Measurements from ENCODE around the gene NT5M.

The NT5M gene

DNA sequence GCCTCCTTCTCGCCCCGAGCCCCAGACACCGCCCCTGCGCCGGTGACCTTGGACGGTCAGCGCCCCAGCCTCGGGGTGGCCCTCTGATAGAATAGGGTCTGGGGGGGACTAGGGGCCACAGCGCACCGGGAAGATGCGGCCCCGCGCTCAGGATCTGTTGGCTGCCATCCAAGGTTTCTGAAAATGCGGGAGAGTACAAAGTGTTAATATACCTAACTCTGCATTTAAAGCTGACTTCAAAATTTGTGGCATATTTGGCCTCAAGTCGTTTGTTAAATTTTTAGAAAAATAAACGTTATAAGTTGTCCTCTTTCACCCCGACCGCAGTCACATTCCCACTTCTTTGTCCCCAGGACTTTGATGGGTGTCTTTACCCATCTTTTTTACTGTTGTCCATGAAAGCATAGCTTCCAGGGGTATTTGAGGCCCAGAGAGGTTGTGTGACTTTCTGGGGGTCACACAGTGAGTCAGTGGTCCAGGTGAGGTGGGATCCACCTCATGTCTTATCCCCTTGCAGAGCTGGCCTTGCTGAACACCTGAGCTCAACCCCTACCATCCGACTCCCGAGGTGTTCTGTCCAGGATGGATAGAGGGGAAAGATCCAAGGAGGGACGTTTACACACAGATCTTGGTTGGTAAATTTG lies 796 bp downstream of the NT5M start:
- no peak for DNase-seq (ENCODE audit: low read depth)

GRCh38 chr17:17304521-17304985 lies 1.4 kb downstream of the NT5M start:
- no peak for DNase-seq (ENCODE audit: low read depth)

- peak; percentile 23 for DNase-seq (ENCODE audit: low read depth)
These were observed 2.2 kb downstream of the NT5M start for GRCh38 chr17:17305281-17305801.

DNA sequence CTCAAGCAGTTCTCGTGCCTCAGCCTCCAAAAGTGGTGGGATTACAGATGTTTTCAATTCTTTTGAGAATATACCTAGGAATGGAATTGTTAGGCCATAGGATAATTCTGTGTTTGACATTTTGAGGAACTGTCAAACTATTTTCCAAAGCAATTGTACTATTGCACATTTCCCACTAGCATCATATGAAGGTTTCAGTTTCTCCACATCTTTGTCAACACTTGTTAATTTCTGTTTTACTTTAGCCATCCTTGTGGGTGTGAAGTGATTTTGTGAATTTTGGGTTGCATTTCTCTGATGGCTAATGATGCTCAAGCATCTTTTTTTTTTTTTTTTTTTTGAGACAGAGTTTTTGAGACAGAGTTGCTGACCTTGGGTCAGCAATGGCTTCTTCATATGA lies 6.2 kb downstream of the NT5M start:
- DNase-seq (ENCODE audit: low read depth), result no peak

GRCh38 chr17:17313350-17313991 lies 10.3 kb downstream of the NT5M start:
- peak; percentile 49 for DNase-seq (ENCODE audit: low read depth)

DNA sequence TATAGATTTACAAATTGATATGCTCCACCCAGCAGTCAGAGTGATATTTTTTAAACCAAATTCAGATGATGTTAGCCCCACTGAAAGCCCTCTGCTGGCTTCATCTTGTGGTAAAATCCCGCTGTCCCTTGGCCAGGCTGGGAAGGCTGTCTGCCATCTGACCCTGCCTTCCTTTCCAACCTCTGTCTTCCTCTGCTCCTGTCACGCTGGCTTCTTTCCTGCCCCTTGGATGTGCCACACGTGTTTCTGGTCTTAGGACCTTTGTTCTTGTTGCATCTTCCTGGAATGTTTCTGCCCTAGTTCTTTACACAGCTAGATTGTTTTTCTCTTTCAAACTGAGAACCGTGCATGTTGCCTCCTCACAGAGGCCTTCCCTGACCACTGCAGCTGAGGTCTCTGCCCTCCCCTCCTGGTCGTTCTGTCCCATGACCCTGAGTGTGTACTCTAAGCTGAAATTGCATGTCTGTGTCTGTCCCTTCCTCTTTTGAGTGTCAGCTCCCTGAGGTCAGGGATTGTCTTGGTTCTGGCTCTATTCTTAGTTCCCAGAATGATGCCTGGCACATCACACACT lies 11.4 kb downstream of the NT5M start:
- no peak for DNase-seq (ENCODE audit: low read depth)

GRCh38 chr17:17315142-17315821 lies 12.1 kb downstream of the NT5M start:
- no peak for DNase-seq (ENCODE audit: low read depth)

GRCh38 chr17:17320188-17320910 lies 17.2 kb downstream of the NT5M start:
- DNase-seq (ENCODE audit: low read depth), result no peak

GRCh38 chr17:17320911-17321220 lies 17.7 kb downstream of the NT5M start:
- DNase-seq (ENCODE audit: low read depth), result no peak

DNA sequence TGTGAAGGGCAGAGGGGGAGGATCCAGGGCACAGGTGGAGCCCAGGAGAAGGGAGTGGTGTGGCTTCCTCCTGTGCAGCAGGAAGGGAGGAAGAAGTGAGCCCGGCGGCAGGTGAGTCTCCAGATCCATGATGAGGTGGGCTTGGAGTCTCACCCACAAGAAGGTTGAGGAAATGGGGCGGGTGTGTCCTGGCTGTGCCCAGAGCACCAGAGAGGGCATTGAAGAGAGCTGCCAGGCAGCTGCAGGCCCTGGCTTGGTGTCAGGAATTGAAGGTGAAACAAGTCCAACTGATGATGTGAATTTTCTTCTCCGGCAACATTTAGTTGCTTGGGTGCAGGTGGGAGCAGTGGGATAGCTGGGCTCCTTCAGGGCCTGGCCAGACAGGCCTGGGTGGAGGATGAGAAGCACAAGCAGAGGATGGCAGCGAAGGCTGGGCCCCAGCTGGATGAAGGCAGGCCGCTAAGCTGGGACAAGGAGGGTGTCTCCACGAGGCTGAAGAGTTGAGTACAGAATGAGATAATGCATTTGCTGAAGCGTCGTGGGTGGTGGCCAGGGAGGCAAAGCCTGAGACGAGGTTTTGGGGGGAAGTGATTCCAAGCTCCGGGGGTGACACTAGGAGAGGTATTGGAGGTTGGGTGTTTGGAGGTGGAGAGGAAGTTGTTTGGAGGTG lies 18.3 kb downstream of the NT5M start:
- DNase-seq (ENCODE audit: low read depth), result no peak

- DNase-seq (ENCODE audit: low read depth), result no peak
These were observed 19.6 kb downstream of the NT5M start for GRCh38 chr17:17322516-17323510.

- no peak for DNase-seq (ENCODE audit: low read depth)
These were observed 21.4 kb downstream of the NT5M start for GRCh38 chr17:17324616-17325015.

DNA sequence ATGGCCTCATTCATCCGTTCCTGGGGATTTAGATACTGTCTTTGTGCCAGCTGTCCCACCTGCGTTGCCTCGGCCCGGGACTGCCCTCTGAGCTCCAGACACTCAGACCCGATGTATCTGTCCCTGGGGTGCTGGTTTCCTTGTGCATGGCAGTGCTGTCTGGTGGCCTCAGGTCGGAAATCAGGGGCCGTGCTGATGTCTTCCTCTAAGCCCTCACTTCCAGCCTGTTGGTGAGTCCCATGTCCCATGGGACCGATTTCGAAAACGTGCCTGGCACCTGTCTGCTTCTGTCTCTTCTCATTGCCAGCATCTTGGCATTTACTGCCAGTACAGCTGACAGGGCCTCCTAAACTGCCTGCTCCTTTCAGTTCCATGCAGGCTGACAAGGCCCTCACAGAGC lies 22.1 kb downstream of the NT5M start:
- no peak for DNase-seq (ENCODE audit: low read depth)

- DNase-seq (ENCODE audit: low read depth), result no peak
These were observed 22.6 kb downstream of the NT5M start for GRCh38 chr17:17325816-17326215.

DNA sequence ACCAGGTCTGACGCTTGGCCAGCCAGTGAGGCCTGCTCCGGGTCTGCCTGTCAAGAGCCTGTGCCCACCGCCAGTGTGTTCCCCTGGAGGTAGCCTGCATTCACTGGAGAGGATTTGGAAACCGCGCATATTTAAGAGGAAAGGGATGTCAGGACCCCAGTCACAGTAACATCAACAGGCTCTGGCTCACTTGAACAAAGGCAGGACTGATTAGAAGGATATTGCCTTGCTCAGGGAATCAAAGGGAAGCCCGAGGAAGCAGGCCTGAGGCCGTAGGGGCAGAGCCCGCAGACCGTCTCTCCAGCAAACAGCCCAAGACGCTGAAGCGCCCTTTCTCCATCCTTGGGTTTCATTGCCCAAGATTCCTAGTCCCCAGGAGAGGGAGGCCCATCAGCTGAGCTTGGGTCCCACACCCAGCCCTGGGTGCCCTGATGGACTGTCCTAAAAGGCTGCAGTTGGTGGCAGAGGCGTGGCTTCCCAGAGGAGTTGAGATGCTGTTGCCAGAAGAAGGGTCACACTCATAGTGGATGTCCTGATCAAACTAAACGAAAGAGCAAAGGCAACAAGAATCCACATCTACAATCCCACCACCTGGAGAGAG lies 23.2 kb downstream of the NT5M start:
- DNase-seq (ENCODE audit: low read depth), result no peak

DNA sequence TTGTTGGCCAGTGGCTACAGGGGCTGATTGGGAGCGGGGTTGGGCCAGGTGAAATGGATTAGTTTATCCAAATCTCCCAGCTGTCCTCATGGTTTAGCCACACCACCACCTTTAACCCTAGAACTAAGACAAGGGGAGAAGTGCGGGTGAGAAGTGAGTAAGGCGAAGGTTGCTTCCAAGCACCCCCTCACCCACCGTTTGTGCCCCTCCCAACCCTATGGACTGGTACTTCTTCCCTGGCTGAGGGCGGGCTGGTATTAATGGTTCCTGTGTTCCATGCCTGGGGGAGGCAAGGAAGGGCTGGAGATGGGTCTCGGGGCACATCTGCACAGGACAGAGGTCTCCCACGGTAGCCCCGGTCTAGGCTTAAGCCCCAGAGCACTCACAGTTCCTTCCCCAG lies 25.1 kb downstream of the NT5M start:
- DNase-seq (ENCODE audit: low read depth), result no peak

DNA sequence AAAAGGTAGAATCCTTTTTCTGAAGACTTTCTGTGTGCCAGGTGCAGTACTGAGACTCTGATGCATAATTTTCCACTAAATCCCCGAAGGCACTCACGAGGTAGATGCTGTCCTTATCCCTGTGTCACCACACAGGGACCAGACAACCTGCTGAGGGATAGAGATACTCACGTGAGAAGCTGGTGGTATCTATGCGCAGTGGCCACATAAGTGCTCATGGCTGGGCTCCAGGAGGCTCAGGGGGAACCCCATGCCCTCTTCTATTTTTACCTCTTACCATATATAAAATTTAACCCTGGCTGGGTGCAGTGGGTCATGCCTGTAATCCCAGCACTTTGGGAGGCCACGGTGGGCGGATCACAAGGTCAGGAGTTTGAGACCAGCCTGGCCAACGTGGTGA lies 38.3 kb downstream of the NT5M start:
- DNase-seq (ENCODE audit: low read depth), result no peak

DNA sequence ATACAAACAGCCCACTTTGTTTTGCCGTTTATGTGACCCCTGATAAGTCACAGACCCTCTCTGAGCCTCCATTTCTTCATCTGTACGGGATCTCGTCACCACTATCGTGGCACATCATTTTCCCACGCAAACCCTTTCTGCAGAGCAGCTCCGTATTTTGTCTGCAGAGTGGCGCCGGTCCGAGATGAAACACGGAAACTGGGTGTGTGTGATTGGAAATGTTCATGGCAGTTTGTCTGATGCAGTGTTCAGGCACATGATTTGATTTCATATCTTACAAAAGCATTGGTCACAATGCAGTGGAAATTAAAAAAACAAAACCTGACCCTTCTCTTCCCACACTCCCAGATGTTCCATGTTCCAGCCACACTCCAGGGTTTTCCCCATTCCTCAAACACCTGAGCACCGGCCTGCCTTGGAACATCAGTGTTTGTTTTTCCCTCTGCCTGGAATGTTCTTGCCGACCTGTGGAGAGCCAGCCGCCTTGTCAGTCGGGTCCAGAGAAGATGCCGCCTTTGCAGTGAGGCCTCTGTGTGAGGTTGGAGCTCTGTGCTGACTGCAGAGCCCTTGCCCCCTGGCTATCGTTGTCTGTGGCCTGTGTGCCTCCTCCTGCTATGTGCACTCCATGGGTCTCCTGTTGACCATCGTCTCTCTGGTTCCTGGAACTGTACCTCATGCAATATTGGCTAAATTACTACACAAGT lies 39.2 kb downstream of the NT5M start:
- no peak for DNase-seq (ENCODE audit: low read depth)

- no peak for DNase-seq (ENCODE audit: low read depth)
These were observed 40.1 kb downstream of the NT5M start for GRCh38 chr17:17343160-17343735.

All from stimulated activated CD8-positive, alpha-beta memory T cell treated with anti-CD3 and anti-CD28 coated beads, Interleukin-12 subunit alpha, Interleukin-12 subunit beta, amount 100 ng/mL, for 4 hours (primary cell).